Activated T-helper 17 cell treated with anti-CD3 and anti-CD28 coated beads, Interleukin-2, amount 50 U/mL, for 72 hours (primary cell): Measurements from ENCODE around the gene SMARCA2. TPM values are rescaled to one million over a fixed set of nuclear protein-coding genes. Genes with fewer than 3 reads are reported as not detected.

ENCODE experiments used
- ATAC-seq: fragments of 150-1000 bp; cut with Tn5 transposase; replicated peaks from 2 replicates; pipeline ENCODE4 v1.10.0; 2021; ENCODE audit warnings: mild to moderate bottlenecking, moderate library complexity
- H3K27ac Mint-ChIP-seq: one replicate; pipeline ENCODE4 v1.8.0; 2022; ENCODE audit warnings: mixed read lengths
- H3K27me3 Mint-ChIP-seq: one replicate; pipeline ENCODE4 v1.8.0; 2022; ENCODE audit warnings: mixed read lengths
- H3K36me3 Mint-ChIP-seq: one replicate; pipeline ENCODE4 v1.8.0; 2022; ENCODE audit warnings: low read depth, mild to moderate bottlenecking, mixed read lengths
- H3K4me1 Mint-ChIP-seq: one replicate; pipeline ENCODE4 v1.8.0; 2022; ENCODE audit warnings: mixed read lengths
- H3K4me3 Mint-ChIP-seq: one replicate; pipeline ENCODE4 v1.8.0; 2022; ENCODE audit warnings: mild to moderate bottlenecking, mixed read lengths
- H3K9me3 Mint-ChIP-seq: one replicate; pipeline ENCODE4 v1.8.0; 2022; ENCODE audit warnings: mixed read lengths
- total RNA-seq, 2 donors: library from RNA; stranded (reverse); gene quantifications; one replicate each; pipeline ENCODE4 v1.2.3, GENCODE V29; 2022

SMARCA2 gene
- total RNA-seq, 2 donors from 2014 or later: 118 to 119 TPM

- ATAC-seq: no peak
- peak overlapping the region; percentile 39 for H3K27ac Mint-ChIP-seq
- H3K36me3 Mint-ChIP-seq: peaks cover 98% of the 10 kb centered on the region
- H3K4me1 Mint-ChIP-seq: peaks cover 10% of the 10 kb centered on the region
- H3K4me3 Mint-ChIP-seq: no peak overlapping the region
- no peaks in the 10 kb centered on the region for H3K9me3 Mint-ChIP-seq
- H3K27me3 Mint-ChIP-seq: no peaks in the 10 kb centered on the region
These were observed 68.3 kb downstream of the SMARCA2 start for GRCh38 chr9:2083479-2083878.

GRCh38 chr9:2085716-2086115 is 70.6 kb downstream of the SMARCA2 start:
- no peaks in the 10 kb centered on the region for H3K27me3 Mint-ChIP-seq
- no peak overlapping the region for H3K4me3 Mint-ChIP-seq
- peaks cover 10% of the 10 kb centered on the region for H3K4me1 Mint-ChIP-seq
- peaks cover 98% of the 10 kb centered on the region for H3K36me3 Mint-ChIP-seq
- ATAC-seq: no peak
- H3K27ac Mint-ChIP-seq: no peak overlapping the region
- no peaks in the 10 kb centered on the region for H3K9me3 Mint-ChIP-seq

GRCh38 chr9:2086116-2086515 is 71.0 kb downstream of the SMARCA2 start:
- no peak for ATAC-seq
- H3K4me1 Mint-ChIP-seq: peaks cover 10% of the 10 kb centered on the region

GRCh38 chr9:2086971-2087370 is 71.8 kb downstream of the SMARCA2 start:
- H3K27me3 Mint-ChIP-seq: no peaks in the 10 kb centered on the region
- peaks cover 99% of the 10 kb centered on the region for H3K36me3 Mint-ChIP-seq
- H3K27ac Mint-ChIP-seq: peak overlapping the region; percentile 76
- peak; percentile 68 for ATAC-seq
- peaks cover 10% of the 10 kb centered on the region for H3K4me1 Mint-ChIP-seq
- no peak overlapping the region for H3K4me3 Mint-ChIP-seq
- H3K9me3 Mint-ChIP-seq: no peaks in the 10 kb centered on the region

More at GRCh38 chr9:2086116-2086515, 71.0 kb downstream of the SMARCA2 start:
- Mint-ChIP-seq H3K4me3 (no peak overlapping the region), H3K27ac (no peak overlapping the region), H3K27me3 (no peaks in the 10 kb centered on the region), H3K36me3 (peaks cover 99% of the 10 kb centered on the region), H3K9me3 (no peaks in the 10 kb centered on the region)

- no peak overlapping the region for H3K4me3 Mint-ChIP-seq
- H3K27me3 Mint-ChIP-seq: no peaks in the 10 kb centered on the region
- no peaks in the 10 kb centered on the region for H3K9me3 Mint-ChIP-seq
- peak; percentile 86 for ATAC-seq
- peak overlapping the region; percentile 76 for H3K27ac Mint-ChIP-seq
- peaks cover 10% of the 10 kb centered on the region for H3K4me1 Mint-ChIP-seq
- peaks cover 100% of the 10 kb centered on the region for H3K36me3 Mint-ChIP-seq
These were observed 72.6 kb downstream of the SMARCA2 start for GRCh38 chr9:2087500-2088313.

- H3K27ac Mint-ChIP-seq: no peak overlapping the region
- H3K27me3 Mint-ChIP-seq: no peaks in the 10 kb centered on the region
- H3K4me3 Mint-ChIP-seq: no peak overlapping the region
- no peak for ATAC-seq
- H3K9me3 Mint-ChIP-seq: no peaks in the 10 kb centered on the region
- H3K36me3 Mint-ChIP-seq: peaks cover 99% of the 10 kb centered on the region
- no peaks in the 10 kb centered on the region for H3K4me1 Mint-ChIP-seq
These were observed 78.9 kb downstream of the SMARCA2 start for GRCh38 chr9:2093920-2094597.

- H3K27ac Mint-ChIP-seq: no peak overlapping the region
- no peaks in the 10 kb centered on the region for H3K27me3 Mint-ChIP-seq
- ATAC-seq: no peak
- H3K9me3 Mint-ChIP-seq: peaks cover 3% of the 10 kb centered on the region
- no peak overlapping the region for H3K4me3 Mint-ChIP-seq
- H3K36me3 Mint-ChIP-seq: peaks cover 99% of the 10 kb centered on the region
- peaks cover 6% of the 10 kb centered on the region for H3K4me1 Mint-ChIP-seq
These were observed 81.3 kb downstream of the SMARCA2 start for GRCh38 chr9:2096376-2096970.

- peak; percentile 44 for ATAC-seq
- Mint-ChIP-seq H3K36me3 (peaks cover 92% of the 10 kb centered on the region), H3K9me3 (no peaks in the 10 kb centered on the region), H3K4me1 (no peaks in the 10 kb centered on the region), H3K27ac (no peak overlapping the region), H3K27me3 (no peaks in the 10 kb centered on the region), H3K4me3 (no peak overlapping the region)
These were observed 91.5 kb downstream of the SMARCA2 start for GRCh38 chr9:2106666-2107065.

- H3K27ac Mint-ChIP-seq: no peak overlapping the region
- no peaks in the 10 kb centered on the region for H3K27me3 Mint-ChIP-seq
- no peaks in the 10 kb centered on the region for H3K4me1 Mint-ChIP-seq
- H3K9me3 Mint-ChIP-seq: no peaks in the 10 kb centered on the region
- peaks cover 92% of the 10 kb centered on the region for H3K36me3 Mint-ChIP-seq
- no peak overlapping the region for H3K4me3 Mint-ChIP-seq
- no peak for ATAC-seq
These were observed 92.8 kb downstream of the SMARCA2 start for GRCh38 chr9:2107906-2108451.

GRCh38 chr9:2109069-2109650 is 94.0 kb downstream of the SMARCA2 start:
- Mint-ChIP-seq H3K27me3 (no peaks in the 10 kb centered on the region), H3K9me3 (no peaks in the 10 kb centered on the region), H3K4me3 (no peak overlapping the region), H3K27ac (no peak overlapping the region), H3K4me1 (no peaks in the 10 kb centered on the region), H3K36me3 (peaks cover 90% of the 10 kb centered on the region)
- ATAC-seq: no peak

- no peaks in the 10 kb centered on the region for H3K9me3 Mint-ChIP-seq
- H3K27ac Mint-ChIP-seq: no peak overlapping the region
- no peaks in the 10 kb centered on the region for H3K4me1 Mint-ChIP-seq
- H3K27me3 Mint-ChIP-seq: no peaks in the 10 kb centered on the region
- H3K36me3 Mint-ChIP-seq: peaks cover 87% of the 10 kb centered on the region
- no peak for ATAC-seq
- H3K4me3 Mint-ChIP-seq: no peak overlapping the region
These were observed 94.9 kb downstream of the SMARCA2 start for GRCh38 chr9:2110036-2110435.

- Mint-ChIP-seq H3K9me3 (no peaks in the 10 kb centered on the region), H3K36me3 (peaks cover 94% of the 10 kb centered on the region), H3K4me1 (no peaks in the 10 kb centered on the region), H3K27me3 (no peaks in the 10 kb centered on the region), H3K4me3 (no peak overlapping the region), H3K27ac (no peak overlapping the region)
- no peak for ATAC-seq
These were observed 100.9 kb downstream of the SMARCA2 start for GRCh38 chr9:2116073-2116472.

GRCh38 chr9:2117527-2117926 is 102.4 kb downstream of the SMARCA2 start:
- H3K4me1 Mint-ChIP-seq: no peaks in the 10 kb centered on the region
- H3K9me3 Mint-ChIP-seq: no peaks in the 10 kb centered on the region
- H3K27me3 Mint-ChIP-seq: no peaks in the 10 kb centered on the region
- no peak overlapping the region for H3K4me3 Mint-ChIP-seq
- H3K36me3 Mint-ChIP-seq: peaks cover 91% of the 10 kb centered on the region
- no peak for ATAC-seq
- H3K27ac Mint-ChIP-seq: no peak overlapping the region

GRCh38 chr9:2119566-2119965 is 104.4 kb downstream of the SMARCA2 start:
- no peak for ATAC-seq
- H3K27ac Mint-ChIP-seq: no peak overlapping the region
- H3K36me3 Mint-ChIP-seq: peaks cover 97% of the 10 kb centered on the region
- H3K4me1 Mint-ChIP-seq: peaks cover 7% of the 10 kb centered on the region
- no peaks in the 10 kb centered on the region for H3K27me3 Mint-ChIP-seq
- H3K4me3 Mint-ChIP-seq: no peak overlapping the region
- H3K9me3 Mint-ChIP-seq: no peaks in the 10 kb centered on the region
